ENCODE results near the gene STXBP1.

- TF ChIP-seq CTCF (IDR thresholded peaks at IDR 0.05; ENCODE audit: low read depth, low read length) (no peak), EZH2phosphoT487 (IDR thresholded peaks at IDR 0.05; ENCODE audit: low read depth) (no peak)
Measured at GRCh38 chr9:127705577-127706379, 93.7 kb downstream of the STXBP1 start.
